Pancreas (tissue), 10 donors: ENCODE measurements around the gene MBOAT2. TPM values are rescaled to one million over a fixed set of nuclear protein-coding genes. Genes with fewer than 3 reads are reported as not detected.

Experiments used
- ATAC-seq, 4 donors: fragments of 200-7000 bp; cut with Tn5 transposase; one replicate each; pipeline versions ENCODE4 v1.8.0 to v1.9.1; 2020; ENCODE audit warnings: mild to moderate bottlenecking in 4 of 4, moderate library complexity in 4 of 4
- DNase-seq, 6 donors: peaks; one replicate each; pipeline ENCODE4 v3.0.0-alpha.2; 2020
- FAIRE-seq: peaks from 2 replicates; lab custom pipeline; 2012; peaks lifted over from hg19 to GRCh38; lab: Jason Lieb, UNC
- H3K27ac ChIP-seq, 4 donors: fragments of 200-600 bp; sonication (generic); 1 replicate in 3 of 4; 2 replicates in 1 of 4; pipeline versions ENCODE4 v1.5.0 to v1.8.0; 2020
- H3K27me3 ChIP-seq, 4 donors: fragments of 200-600 bp; one replicate each; pipeline ENCODE4 v1.8.0; 2021
- H3K36me3 ChIP-seq, 3 donors: fragments of 200-600 bp; sonication (generic) in 1 of 3; one replicate each; pipeline versions ENCODE4 v1.5.0 to v1.8.0; 2020 to 2021
- H3K4me1 ChIP-seq, 3 donors: fragments of 200-600 bp; one replicate each; pipeline ENCODE4 v1.8.0; 2021
- H3K4me3 ChIP-seq, 4 donors: fragments of 200-600 bp; sonication (generic) in 2 of 4; one replicate each; pipeline versions ENCODE4 v1.5.0 to v1.8.0; 2020 to 2021
- H3K9me3 ChIP-seq, 4 donors: fragments of 200-600 bp; one replicate each; pipeline ENCODE4 v1.8.0; 2021
- WGBS, 2 donors: extraction: QIAGEN DNeasy Blood & Tissue Kit; methylation state at CpG; one replicate each; pipeline ENCODE4 v1.1.7; 2013; 5-methylcytosine and 5-hydroxymethylcytosine counted together
- intact Hi-C, 3 donors: fragments of 100-400 bp; cut with DNase I; formaldehyde crosslinking; loops; one replicate each; pipeline versions ENCODE4 v1.11.1 to v1.14.2; 2022
- polyA plus RNA-seq, 2 donors: library from polyadenylated mRNA; stranded (reverse); fragments of 200-250 nt; gene quantifications; one replicate each; pipeline ENCODE4 v1.2.3, GENCODE V29; 2013
- total RNA-seq, 6 donors: library from RNA; stranded (reverse); fragmentation: NEBNext Ultra II Directional in 4 of 6; extraction: Animal tissue kit (Norgen Biotek cat#: 25700) in 4 of 6; gene quantifications; one replicate each; pipeline versions ENCODE4 v1.2.1 to v1.2.4, GENCODE V29; 2021 to 2023
- TF ChIP-seq, protein P1 (sequence below), 4 donors: fragments of 200-600 bp; sonication (generic) in 3 of 4; IDR thresholded peaks; one replicate each; pipeline versions ENCODE4 v1.5.0 to v1.8.0; 2021; ENCODE audit warnings: antibody characterized with exemption in 4 of 4
- donor health status: healthy with polysubstance abuse.
- donor health status: DM: no; HTN: no; CAD: no; lungs with moderate emphysema.
- donor health status: DM: no; HTN: no; CAD: no.
- donor health status: control.
- donor health status: control.
- donor health status: Bipolar disorder and iron deficiency.
- donor health status: DM: yes; HTN: yes; CAD: no.
- donor health status: DM: no; HTN: no; CAD: no.
- donor health status: DM: no; HTN: no; CAD: no.
- donor health status: DM: yes; HTN: yes; CAD: no.

Gene MBOAT2
- total and polyA plus RNA-seq, 8 donors = 1.2 to 5.7 (median 2.5) TPM

DNA sequence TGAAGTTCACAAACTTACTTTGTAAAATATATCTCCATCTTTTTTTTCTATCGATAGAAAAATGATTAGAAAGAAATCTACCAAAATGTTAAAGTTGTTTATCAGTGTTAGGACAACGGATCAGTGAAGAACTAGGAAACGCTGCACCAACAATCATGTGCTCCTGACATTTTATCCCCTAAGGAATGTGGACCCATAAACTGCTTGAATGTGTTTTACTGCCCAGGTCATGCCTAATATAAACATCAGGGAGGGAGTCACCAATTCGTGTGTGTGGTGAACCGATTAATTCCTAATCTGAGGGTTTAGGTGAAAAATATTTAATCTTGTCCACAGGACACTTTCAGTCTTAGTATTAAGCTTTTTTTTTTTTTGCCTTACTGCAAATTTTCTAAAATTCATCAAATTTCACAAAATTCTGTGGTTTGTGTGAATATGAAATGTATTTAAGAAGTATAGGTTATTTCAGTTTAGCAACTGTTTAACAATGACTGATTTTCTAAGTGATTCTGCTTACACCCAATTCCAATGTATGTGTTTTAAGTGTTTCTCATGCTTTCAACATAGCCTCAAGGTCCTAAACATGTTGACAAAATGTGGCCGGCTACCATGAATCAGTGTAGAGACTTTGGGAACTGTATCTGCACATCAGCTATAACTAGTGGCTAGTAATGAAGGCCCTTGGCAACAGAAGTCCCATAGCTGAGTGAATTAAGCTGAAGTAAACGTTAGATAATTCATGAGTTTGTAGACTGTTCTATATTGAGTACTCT, 155.0 kb downstream of the MBOAT2 start:
- ATAC-seq (no peak), FAIRE-seq (no peak), DNase-seq (no peak)
- Histone ChIP-seq H3K9me3 (no peaks in the 10 kb centered on the region), H3K27ac (no peak overlapping the region), H3K4me1 (no peaks in the 10 kb centered on the region), H3K27me3 (no peaks in the 10 kb centered on the region), H3K36me3 (no peaks in the 10 kb centered on the region), H3K4me3 (no peak overlapping the region)
- TF ChIP-seq, protein P1, sequence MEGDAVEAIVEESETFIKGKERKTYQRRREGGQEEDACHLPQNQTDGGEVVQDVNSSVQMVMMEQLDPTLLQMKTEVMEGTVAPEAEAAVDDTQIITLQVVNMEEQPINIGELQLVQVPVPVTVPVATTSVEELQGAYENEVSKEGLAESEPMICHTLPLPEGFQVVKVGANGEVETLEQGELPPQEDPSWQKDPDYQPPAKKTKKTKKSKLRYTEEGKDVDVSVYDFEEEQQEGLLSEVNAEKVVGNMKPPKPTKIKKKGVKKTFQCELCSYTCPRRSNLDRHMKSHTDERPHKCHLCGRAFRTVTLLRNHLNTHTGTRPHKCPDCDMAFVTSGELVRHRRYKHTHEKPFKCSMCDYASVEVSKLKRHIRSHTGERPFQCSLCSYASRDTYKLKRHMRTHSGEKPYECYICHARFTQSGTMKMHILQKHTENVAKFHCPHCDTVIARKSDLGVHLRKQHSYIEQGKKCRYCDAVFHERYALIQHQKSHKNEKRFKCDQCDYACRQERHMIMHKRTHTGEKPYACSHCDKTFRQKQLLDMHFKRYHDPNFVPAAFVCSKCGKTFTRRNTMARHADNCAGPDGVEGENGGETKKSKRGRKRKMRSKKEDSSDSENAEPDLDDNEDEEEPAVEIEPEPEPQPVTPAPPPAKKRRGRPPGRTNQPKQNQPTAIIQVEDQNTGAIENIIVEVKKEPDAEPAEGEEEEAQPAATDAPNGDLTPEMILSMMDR (IDR thresholded peaks at IDR 0.05) = no peak
- WGBS, 2 donors = 76% methylated on average over 7 of the region's 7 CpGs
- intact Hi-C loops = no loop called here

GRCh38 chr2:8847400-8847799, 156.1 kb downstream of the MBOAT2 start:
- H3K4me1 ChIP-seq = no peaks in the 10 kb centered on the region
- H3K36me3 ChIP-seq = no peaks in the 10 kb centered on the region
- no peak overlapping the region for H3K4me3 ChIP-seq
- ATAC-seq (no peak), DNase-seq (no peak), FAIRE-seq (no peak)
- H3K27me3 ChIP-seq = no peaks in the 10 kb centered on the region
- TF ChIP-seq, protein P1 (IDR thresholded peaks at IDR 0.05) = no peak
- intact Hi-C loops = no loop called here
- 72 to 79% methylated on average over 6 of the region's 6 CpGs for WGBS, 2 donors
- H3K9me3 ChIP-seq = no peaks in the 10 kb centered on the region
- no peak overlapping the region for H3K27ac ChIP-seq

DNA sequence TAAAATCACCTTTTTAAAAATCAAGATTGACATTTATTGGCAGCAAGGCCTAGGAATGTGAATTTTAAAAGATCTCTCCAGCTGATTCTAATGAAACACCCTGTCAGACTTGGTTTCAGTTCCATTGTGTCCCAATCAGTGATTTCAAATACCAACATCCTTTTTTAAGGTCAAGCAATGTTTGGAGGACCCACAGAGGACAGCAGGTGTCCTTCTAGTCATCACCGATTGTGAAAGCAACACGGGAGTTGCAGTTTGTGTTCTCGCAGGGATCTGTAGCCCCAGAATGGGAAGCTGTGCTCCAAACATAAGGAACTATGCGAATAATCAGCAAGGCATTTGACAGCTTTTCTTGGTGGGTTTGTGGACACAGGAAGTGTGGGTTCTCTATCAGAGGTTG, 161.6 kb downstream of the MBOAT2 start:
- TF ChIP-seq, protein P1 (IDR thresholded peaks at IDR 0.05) = no peak
- no peaks in the 10 kb centered on the region for H3K36me3 ChIP-seq
- no peak overlapping the region for H3K4me3 ChIP-seq
- no peak for FAIRE-seq
- no peak overlapping the region for H3K27ac ChIP-seq
- 87 to 88% methylated on average over 4 of the region's 4 CpGs for WGBS, 2 donors
- intact Hi-C loops = no loop called here
- DNase-seq = no peak
- no peaks in the 10 kb centered on the region for H3K9me3 ChIP-seq
- no peaks in the 10 kb centered on the region for H3K27me3 ChIP-seq
- ATAC-seq = no peak
- no peaks in the 10 kb centered on the region for H3K4me1 ChIP-seq

DNA sequence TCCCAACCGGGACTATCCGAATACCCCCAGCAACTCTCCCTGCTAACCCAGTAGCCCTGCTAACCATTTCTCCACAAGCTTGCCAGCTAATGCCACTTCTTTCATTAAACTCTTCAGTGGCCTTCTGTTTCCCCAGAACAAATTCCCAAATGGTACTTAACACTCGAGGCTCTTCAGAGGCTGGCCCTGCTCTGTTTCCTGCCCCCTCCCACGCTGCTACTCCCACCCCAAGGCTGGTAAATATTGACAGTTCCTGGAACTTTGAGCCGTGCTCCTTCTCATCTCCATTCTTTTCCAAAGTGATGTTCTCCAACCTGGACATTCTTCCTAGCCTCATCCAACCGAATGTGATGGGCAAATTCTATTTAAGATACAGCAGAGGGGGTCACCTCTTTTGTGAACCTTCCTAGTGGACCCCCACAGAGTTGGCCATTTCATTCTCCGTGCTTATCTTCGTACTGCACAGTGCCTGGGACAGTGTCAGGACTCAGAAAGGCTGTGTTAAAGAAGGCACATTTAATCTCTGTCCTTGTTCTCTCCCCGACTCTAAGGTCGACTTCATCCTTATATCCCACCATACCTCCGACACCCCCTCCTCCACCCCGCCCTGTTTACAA, 162.9 kb downstream of the MBOAT2 start:
- Histone ChIP-seq H3K4me3 (no peak overlapping the region), H3K36me3 (no peaks in the 10 kb centered on the region), H3K27ac (no peak overlapping the region), H3K9me3 (no peaks in the 10 kb centered on the region), H3K4me1 (peaks cover 0 to 7% (median 6%) of the 10 kb centered on the region in 3 donors), H3K27me3 (no peaks in the 10 kb centered on the region)
- TF ChIP-seq, protein P1 (IDR thresholded peaks at IDR 0.05) = no peak
- 46 to 56% methylated on average over 12 of the region's 12 CpGs for WGBS, 2 donors
- intact Hi-C loops = no loop called here
- no peak for DNase-seq
- FAIRE-seq = no peak
- ATAC-seq = no peak
